Retinal pigment epithelial cell (primary cell): ENCODE measurements around the gene COBL.

Source experiments
- DNase-seq: peaks from one replicate; pipeline ENCODE4 v3.0.0-alpha.2; 2010; ENCODE audit warnings: low read depth
- H3K4me3 ChIP-seq: 2 replicates; pipeline ENCODE4 v1.5.1; 2011; ENCODE audit warnings: mild to moderate bottlenecking, low read length, control low read depth, moderate library complexity
- TF ChIP-seq, protein P1 (sequence below): conservative IDR thresholded peaks from 2 replicates; pipeline ENCODE4 v1.5.1; 2011; ENCODE audit warnings: low read depth, low read length, control low read depth, inconsistent platforms

COBL gene

DNA sequence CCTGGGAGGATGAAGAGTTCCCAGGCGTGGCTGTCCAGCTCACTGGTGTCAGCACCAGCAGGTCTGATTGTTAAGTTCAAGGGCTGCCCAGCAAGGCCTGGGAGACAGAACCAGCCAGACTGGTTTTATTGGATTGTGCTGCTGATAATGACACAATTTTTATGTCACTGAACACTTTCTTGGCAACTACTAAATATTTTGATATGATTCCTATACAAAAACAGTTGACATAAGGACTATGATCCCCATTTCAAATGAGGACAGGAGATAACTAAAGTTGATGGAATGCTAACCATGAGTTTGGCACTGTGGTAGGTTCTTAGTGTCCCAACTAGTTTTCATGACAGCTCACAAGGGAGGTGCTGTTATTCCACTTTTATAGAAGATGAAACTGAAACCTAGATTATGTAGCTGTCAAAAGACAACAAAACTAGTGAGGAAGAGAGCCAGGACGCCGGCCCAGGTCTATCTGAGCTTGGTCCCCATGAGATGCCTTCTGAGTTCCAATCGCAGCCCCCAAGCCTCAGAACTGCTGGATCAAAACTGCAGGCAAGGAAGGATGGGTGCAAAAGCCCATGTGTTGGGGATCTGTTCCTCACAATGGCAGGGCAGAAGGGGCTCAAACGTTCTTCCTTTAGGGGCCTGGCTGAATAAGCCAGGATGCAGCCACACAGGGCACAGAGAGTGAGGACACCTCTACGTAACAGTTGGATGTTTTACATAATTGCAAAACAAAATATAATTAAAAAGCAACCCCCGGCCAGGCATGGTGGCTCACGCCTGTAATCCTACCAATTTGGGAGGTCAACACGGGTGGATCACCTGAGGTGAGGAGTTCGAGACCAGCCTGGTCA lies 52.8 kb downstream of the COBL start:
- TF ChIP-seq, protein P1, sequence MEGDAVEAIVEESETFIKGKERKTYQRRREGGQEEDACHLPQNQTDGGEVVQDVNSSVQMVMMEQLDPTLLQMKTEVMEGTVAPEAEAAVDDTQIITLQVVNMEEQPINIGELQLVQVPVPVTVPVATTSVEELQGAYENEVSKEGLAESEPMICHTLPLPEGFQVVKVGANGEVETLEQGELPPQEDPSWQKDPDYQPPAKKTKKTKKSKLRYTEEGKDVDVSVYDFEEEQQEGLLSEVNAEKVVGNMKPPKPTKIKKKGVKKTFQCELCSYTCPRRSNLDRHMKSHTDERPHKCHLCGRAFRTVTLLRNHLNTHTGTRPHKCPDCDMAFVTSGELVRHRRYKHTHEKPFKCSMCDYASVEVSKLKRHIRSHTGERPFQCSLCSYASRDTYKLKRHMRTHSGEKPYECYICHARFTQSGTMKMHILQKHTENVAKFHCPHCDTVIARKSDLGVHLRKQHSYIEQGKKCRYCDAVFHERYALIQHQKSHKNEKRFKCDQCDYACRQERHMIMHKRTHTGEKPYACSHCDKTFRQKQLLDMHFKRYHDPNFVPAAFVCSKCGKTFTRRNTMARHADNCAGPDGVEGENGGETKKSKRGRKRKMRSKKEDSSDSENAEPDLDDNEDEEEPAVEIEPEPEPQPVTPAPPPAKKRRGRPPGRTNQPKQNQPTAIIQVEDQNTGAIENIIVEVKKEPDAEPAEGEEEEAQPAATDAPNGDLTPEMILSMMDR: no peak
- DNase-seq: no peak

DNA sequence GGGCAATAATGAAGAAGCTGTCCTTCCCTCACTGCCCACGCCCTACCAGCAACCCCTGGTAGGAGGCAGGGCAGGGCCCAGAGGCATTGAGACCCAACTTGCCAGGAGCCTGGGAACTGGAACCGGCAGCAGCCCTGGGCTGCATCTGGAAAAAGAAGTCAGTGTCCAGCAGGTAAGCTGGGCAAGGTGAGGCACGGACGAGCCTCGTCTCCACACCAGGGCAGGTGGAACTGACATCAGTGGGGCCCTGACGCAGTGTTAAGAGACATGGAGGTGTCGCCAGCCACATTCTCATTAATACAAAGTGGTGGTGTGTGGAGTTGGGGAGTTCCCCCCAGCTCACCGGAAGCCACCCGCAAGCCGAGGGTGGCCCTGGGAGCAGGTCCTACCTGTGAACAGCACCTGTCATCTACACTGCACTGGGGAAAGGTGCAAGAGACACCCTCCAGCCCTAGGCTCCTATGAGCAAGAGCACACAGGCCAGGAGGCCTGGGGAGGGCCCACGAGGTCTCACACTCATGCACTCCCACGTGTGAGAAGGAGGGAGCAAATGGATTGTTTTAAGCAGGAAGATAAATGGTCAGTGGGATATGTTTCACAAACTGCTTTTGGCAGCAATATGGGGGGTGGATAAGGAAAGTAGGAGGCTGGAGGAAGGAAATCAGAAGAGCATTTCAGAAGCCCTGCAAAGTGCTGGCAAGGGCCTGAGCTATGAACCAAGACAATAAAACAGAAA lies 53.6 kb downstream of the COBL start:
- DNase-seq: no peak
- H3K4me3 ChIP-seq: no peak overlapping the region
- TF ChIP-seq, protein P1: no peak

More for the DNA sequence above, 52.8 kb downstream of the COBL start:
- H3K4me3 ChIP-seq: no peak overlapping the region

DNA sequence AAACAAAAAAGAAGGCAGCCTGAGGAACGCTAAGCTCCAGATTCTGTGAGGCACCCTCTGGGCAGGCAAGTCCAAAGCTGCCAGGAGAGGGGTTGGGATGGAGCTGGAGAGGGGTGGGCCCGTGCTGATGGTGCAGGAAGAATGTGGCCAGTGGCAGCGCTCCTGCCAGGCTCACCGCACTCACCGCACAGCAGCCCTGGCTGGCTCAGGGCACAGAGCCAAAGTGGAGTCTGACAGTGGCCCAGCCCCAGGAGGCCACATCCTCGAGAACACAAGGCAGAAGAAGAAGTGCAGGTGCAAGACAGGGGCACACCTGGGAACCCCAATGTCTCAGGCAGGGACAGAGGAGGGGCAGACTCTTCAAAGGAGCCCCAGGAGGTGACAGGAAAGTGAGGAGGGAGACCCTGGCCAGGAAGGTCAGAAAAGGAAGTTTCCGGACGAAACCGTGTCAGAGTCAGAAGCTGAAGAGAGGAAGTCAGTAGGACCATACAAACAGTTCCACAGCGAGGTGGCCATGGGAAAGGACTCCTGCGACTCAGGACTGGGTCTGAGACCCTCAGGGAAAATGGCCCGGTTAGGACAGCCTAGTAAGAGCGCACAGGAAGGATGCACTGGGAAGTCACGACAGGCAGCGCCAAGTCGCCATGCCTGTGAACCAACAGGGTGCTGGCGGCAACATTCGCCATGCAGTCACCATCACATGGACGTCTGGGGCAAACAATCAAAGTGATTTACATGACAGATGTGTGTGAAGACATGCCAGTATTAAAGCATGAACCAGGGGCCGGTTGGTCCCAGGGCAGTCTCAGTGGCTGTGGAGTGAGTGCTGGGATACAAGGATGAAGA lies 54.4 kb downstream of the COBL start:
- H3K4me3 ChIP-seq: no peak overlapping the region
- TF ChIP-seq, protein P1: no peak
- DNase-seq: no peak

DNA sequence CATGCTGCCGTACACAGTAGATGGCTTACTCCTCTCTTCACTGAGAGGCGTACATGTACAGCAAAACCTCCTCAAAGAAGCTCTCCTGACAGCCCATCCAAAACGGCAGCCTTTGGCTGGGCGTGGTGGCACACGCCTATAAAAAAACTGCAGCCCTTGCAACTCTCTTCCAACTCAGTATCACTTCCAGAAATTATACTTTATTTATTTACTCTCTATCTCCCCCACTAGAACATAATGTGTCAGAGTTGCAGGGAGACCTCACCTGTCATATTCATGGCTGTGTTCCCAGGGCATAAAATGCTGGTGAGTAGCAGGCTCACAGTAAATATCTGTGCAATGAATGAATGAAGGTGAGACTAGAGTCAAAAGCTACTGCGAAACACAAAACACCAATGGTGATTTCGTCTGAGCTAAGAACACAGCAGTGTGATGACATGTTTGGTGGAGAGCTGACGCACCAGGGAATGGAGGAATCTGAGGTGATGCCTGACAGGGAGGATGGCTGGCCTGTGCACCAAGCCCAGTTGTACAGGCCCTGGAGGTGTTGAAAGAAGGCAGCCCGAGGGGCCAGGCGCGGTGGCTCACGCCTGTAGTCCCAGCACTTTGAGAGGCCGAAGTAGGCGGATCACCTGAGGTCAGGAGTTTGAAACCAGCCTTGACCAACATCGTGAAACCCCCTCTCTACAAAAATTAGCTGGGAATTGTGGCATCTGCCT lies 55.3 kb downstream of the COBL start:
- DNase-seq: no peak
- H3K4me3 ChIP-seq: no peak overlapping the region
- TF ChIP-seq, protein P1: no peak

DNA sequence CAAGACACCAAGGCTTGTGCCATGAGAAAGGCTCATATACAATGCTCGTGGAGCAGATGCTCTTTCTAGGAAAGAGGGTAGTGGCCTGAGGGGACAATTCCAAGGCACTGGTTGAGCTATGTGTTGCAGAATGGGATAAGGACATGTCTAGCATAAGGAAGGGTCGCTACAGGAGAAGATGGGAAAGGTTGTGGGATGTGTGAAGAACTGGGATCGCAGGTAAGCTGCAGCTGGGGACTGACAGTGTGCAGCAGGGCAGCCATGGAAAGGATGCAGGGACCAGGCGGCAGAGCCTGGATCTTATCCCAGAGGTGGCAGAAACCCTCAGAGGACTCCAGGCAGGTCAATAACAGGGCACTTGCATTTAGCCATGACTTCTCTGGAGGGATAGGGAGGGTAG lies 56.1 kb downstream of the COBL start:
- H3K4me3 ChIP-seq: no peak overlapping the region
- no peak for DNase-seq
- TF ChIP-seq, protein P1: no peak

DNA sequence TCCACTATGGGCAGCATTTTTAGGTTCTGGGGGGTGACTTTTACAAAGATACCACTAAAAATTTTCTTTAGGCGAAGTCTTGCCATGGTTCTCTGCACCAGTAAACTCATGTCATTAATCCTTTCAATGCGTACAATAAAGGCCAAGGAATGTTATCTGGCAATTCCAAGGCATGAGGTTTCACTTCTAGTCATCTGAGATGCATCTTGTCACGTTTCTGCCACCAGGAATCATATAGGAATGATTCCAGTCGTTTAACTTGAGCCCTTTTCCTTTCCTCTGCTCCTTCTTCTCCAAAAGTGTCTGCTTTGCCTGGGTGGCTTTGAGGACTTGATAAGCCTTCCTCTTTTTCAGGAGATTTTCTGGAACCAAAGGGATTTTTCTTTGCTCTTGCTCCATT lies 56.8 kb downstream of the COBL start:
- DNase-seq: no peak
- TF ChIP-seq, protein P1: no peak
- H3K4me3 ChIP-seq: no peak overlapping the region
